ENCODE measurements around the gene USP44. TPM values are rescaled to one million over a fixed set of nuclear protein-coding genes. Genes with fewer than 3 reads are reported as not detected.

Gene USP44
- total and polyA plus RNA-seq, 2 donors (not counting 3 experiments of a cell fraction or from before 2014, with no cell fraction given), result 0.91 to 3.1 TPM

DNA sequence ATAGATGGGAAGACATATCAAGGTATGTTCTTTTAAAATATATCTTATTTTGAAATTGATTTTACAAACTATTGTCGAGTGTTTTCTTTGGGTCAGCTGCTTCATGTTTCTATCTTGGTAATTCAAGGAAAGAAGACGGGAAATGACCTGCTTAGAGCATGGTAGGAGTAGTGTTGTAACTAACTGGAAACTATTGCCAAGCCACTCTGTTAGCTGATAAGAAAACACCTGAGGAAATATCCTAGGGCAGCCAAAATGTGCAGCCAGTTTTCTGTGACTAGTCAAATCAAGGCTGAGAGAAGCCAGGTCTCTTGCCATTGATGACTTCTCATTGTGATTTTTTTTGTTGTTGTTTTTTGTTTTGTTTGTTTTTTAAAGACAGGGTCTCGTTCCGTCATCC is 47.1 kb downstream of the USP44 start:
- DNase-seq (ENCODE audit: low read depth, low spot score), result no peak
- no TSS peak for BruUV-seq (replicated peaks)
- Histone ChIP-seq H4K20me1 (replicated peaks; ENCODE audit: control insufficient read depth, extremely low read depth, insufficient read depth, low read length) (no peaks in the 10 kb centered on the region), H3K4me2 (ENCODE audit: insufficient read depth, low read length) (no peak overlapping the region), H3K79me2 (ENCODE audit: control insufficient read depth, insufficient read depth, low read length) (peaks cover 11% of the 10 kb centered on the region), H3K9me1 (replicated peaks; ENCODE audit: control insufficient read depth, extremely low read depth, insufficient read depth, low read length) (no peaks in the 10 kb centered on the region), H3K4me3 (replicated peaks in 1 of 3; ENCODE audit: insufficient read depth in 1 of 3, low read depth in 1 of 3, low read length in 3 of 3) (no peak overlapping the region), H3K27ac (ENCODE audit: insufficient read depth, low read depth, low read length) (no peak overlapping the region), H3K4me1 (ENCODE audit: control insufficient read depth, extremely low read depth, insufficient read depth, low read length) (no peaks in the 10 kb centered on the region), H3K36me3 (ENCODE audit: control insufficient read depth in 2 of 2, extremely low read depth in 1 of 2, insufficient read depth in 2 of 2, low read length in 2 of 2) (peaks cover 7 to 13% of the 10 kb centered on the region in 2 experiments), H3K27me3 (ENCODE audit: control insufficient read depth in 2 of 2, insufficient read depth in 2 of 2, low read length in 2 of 2) (no peaks in the 10 kb centered on the region), H3K9me3 (replicated peaks; ENCODE audit: control insufficient read depth, insufficient read depth, low read length) (no peaks in the 10 kb centered on the region), H2AFZ (ENCODE audit: low read depth, low read length) (no peak overlapping the region), H3K9ac (replicated peaks; ENCODE audit: extremely low read depth, insufficient read depth, low read length) (no peak overlapping the region)
- CTCF ChIA-PET, result interaction anchor here (0.8 kb wide), 1 partner anchor 30 kb away, joined by 3 read pairs; no protein-coding TSS in a partner anchor
- dilution Hi-C loops (cut with MboI; ENCODE audit: extremely low pct_ligation_motif_present, low sequenced_read_pairs), result no loop called here
- intact Hi-C loops (cut with micrococcal nuclease), result no loop called here
- TF ChIP-seq, protein P1, sequence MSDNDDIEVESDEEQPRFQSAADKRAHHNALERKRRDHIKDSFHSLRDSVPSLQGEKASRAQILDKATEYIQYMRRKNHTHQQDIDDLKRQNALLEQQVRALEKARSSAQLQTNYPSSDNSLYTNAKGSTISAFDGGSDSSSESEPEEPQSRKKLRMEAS (IDR thresholded peaks at IDR 0.05; ENCODE audit: insufficient read depth, insufficient read length), result no peak
- TF ChIP-seq JUN (IDR thresholded peaks at IDR 0.05; ENCODE audit: borderline replicate concordance, insufficient read depth, insufficient read length, low read depth) (no peak), GATA2 (IDR thresholded peaks at IDR 0.05; ENCODE audit: insufficient read depth, insufficient read length, low read depth, low read length) (no peak), POLR2A (IDR thresholded peaks at IDR 0.05; ENCODE audit: low read depth, low read length) (no peak), POLR2AphosphoS5 (IDR thresholded peaks at IDR 0.05; ENCODE audit: insufficient read depth, low read depth, low read length) (no peak), EZH2 (IDR thresholded peaks at IDR 0.05; ENCODE audit: borderline replicate concordance, low read depth, low read length, severe bottlenecking) (no peak), FOS (IDR thresholded peaks at IDR 0.05; ENCODE audit: borderline replicate concordance, insufficient read depth, low read length) (no peak)
- TF ChIP-seq, protein P2, sequence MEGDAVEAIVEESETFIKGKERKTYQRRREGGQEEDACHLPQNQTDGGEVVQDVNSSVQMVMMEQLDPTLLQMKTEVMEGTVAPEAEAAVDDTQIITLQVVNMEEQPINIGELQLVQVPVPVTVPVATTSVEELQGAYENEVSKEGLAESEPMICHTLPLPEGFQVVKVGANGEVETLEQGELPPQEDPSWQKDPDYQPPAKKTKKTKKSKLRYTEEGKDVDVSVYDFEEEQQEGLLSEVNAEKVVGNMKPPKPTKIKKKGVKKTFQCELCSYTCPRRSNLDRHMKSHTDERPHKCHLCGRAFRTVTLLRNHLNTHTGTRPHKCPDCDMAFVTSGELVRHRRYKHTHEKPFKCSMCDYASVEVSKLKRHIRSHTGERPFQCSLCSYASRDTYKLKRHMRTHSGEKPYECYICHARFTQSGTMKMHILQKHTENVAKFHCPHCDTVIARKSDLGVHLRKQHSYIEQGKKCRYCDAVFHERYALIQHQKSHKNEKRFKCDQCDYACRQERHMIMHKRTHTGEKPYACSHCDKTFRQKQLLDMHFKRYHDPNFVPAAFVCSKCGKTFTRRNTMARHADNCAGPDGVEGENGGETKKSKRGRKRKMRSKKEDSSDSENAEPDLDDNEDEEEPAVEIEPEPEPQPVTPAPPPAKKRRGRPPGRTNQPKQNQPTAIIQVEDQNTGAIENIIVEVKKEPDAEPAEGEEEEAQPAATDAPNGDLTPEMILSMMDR (IDR thresholded peaks at IDR 0.05; ENCODE audit: extremely low read depth in 1 of 2, insufficient read depth in 1 of 2, low read depth in 1 of 2, low read length in 2 of 2), result no peak
- POLR2A ChIA-PET, result no interaction called here
- FAIRE-seq, result no peak

All from endothelial cell of umbilical vein (primary cell).